DND-41 (cell line): Measurements from ENCODE around the gene SPSB3.

Source experiments
- EZH2 ChIP-seq: IDR thresholded peaks from 3 replicates; pipeline ENCODE4 v1.6.1; 2012; ENCODE audit warnings: borderline replicate concordance, low read depth, mild to moderate bottlenecking, moderate library complexity, low read length, inconsistent platforms; ENCODE audit not compliant: severe bottlenecking
- TF ChIP-seq, protein P1 (sequence below): IDR thresholded peaks from 2 replicates; pipeline ENCODE4 v1.5.1; 2012; ENCODE audit warnings: borderline replicate concordance, low read length, moderate library complexity, mild to moderate bottlenecking; ENCODE audit not compliant: poor library complexity, severe bottlenecking; ENCODE audit errors: extremely low read depth

- TF ChIP-seq, protein P1, sequence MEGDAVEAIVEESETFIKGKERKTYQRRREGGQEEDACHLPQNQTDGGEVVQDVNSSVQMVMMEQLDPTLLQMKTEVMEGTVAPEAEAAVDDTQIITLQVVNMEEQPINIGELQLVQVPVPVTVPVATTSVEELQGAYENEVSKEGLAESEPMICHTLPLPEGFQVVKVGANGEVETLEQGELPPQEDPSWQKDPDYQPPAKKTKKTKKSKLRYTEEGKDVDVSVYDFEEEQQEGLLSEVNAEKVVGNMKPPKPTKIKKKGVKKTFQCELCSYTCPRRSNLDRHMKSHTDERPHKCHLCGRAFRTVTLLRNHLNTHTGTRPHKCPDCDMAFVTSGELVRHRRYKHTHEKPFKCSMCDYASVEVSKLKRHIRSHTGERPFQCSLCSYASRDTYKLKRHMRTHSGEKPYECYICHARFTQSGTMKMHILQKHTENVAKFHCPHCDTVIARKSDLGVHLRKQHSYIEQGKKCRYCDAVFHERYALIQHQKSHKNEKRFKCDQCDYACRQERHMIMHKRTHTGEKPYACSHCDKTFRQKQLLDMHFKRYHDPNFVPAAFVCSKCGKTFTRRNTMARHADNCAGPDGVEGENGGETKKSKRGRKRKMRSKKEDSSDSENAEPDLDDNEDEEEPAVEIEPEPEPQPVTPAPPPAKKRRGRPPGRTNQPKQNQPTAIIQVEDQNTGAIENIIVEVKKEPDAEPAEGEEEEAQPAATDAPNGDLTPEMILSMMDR = no peak
- TF ChIP-seq EZH2 = no peak
Observed at GRCh38 chr16:1825381-1825863, 43.1 kb upstream of the SPSB3 start.
